GM10266 (cell line): ENCODE measurements around the gene PLAC1.

Experiments used
- DNase-seq: peaks from one replicate; pipeline ENCODE4 v3.0.0; 2012; ENCODE audit errors: extremely low spot score
- CTCF ChIP-seq: IDR thresholded peaks from 2 replicates; pipeline ENCODE4 v1.5.1; 2012; ENCODE audit warnings: mild to moderate bottlenecking, low read depth; ENCODE audit not compliant: control insufficient read depth, insufficient read depth; ENCODE audit errors: missing control alignments

Gene PLAC1

GRCh38 chrX:134631426-134632346, 26.6 kb downstream of the PLAC1 start:
- DNase-seq: no peak
- TF ChIP-seq CTCF: no peak

- no peak for TF ChIP-seq CTCF
- no peak for DNase-seq
Observed at GRCh38 chrX:134628663-134629062, 29.6 kb downstream of the PLAC1 start.

GRCh38 chrX:134626434-134626833, 31.8 kb downstream of the PLAC1 start:
- no peak for DNase-seq
- TF ChIP-seq CTCF: no peak

GRCh38 chrX:134625315-134625718, 33.0 kb downstream of the PLAC1 start:
- no peak for TF ChIP-seq CTCF

GRCh38 chrX:134624046-134624430, 34.2 kb downstream of the PLAC1 start:
- no peak for DNase-seq
- no peak for TF ChIP-seq CTCF

More at GRCh38 chrX:134625315-134625718, 33.0 kb downstream of the PLAC1 start:
- no peak for DNase-seq

GRCh38 chrX:134623293-134624045, 34.8 kb downstream of the PLAC1 start:
- TF ChIP-seq CTCF: no peak
- DNase-seq: no peak

GRCh38 chrX:134622813-134623185, 35.5 kb downstream of the PLAC1 start:
- TF ChIP-seq CTCF: no peak
- no peak for DNase-seq
